Kidney (tissue), 14 donors: ENCODE results near the gene C11orf97. TPM values are rescaled to one million over a fixed set of nuclear protein-coding genes. Genes with fewer than 3 reads are reported as not detected.
"Not testable (repeated sequence)": the region's sequence is repeated elsewhere in the genome, so short reads cannot be mapped to it uniquely, and the experiment has no call there.

Experiments
- DNase-seq, 5 donors: peaks; one replicate each; pipeline ENCODE4 v3.0.0-alpha.2; 2013 to 2020
- FAIRE-seq: peaks from 2 replicates; lab custom pipeline; 2012; peaks lifted over from hg19 to GRCh38; lab: Jason Lieb, UNC
- H3K27ac ChIP-seq, 2 donors: one replicate each; pipeline ENCODE4 v1.7.0; 2013; ENCODE audit warnings: low read depth in 2 of 2, low read length in 2 of 2, inconsistent platforms in 1 of 2
- H3K27me3 ChIP-seq: one replicate; pipeline ENCODE4 v1.7.1; 2013; ENCODE audit warnings: low read length, inconsistent platforms; ENCODE audit not compliant: control insufficient read depth, insufficient read depth
- H3K36me3 ChIP-seq, 3 donors: one replicate each; pipeline versions ENCODE4 v1.7.0 to v1.7.1; 2013; ENCODE audit warnings: low read length in 3 of 3, control low read depth in 1 of 3, inconsistent platforms in 1 of 3; ENCODE audit not compliant: insufficient read depth in 3 of 3, control insufficient read depth in 2 of 3
- H3K4me1 ChIP-seq, 3 donors: one replicate each; pipeline versions ENCODE4 v1.7.0 to v1.7.1; 2013; ENCODE audit warnings: low read length in 3 of 3, inconsistent platforms in 1 of 3, low read depth in 1 of 3; ENCODE audit not compliant: control insufficient read depth in 2 of 3, insufficient read depth in 2 of 3
- H3K4me3 ChIP-seq, 3 donors: one replicate each; pipeline versions ENCODE4 v1.7.0 to v1.8.1; 2013; ENCODE audit warnings: low read length in 3 of 3, control low read depth in 1 of 3, inconsistent platforms in 1 of 3
- H3K9ac ChIP-seq, 3 donors: one replicate each; pipeline versions ENCODE4 v1.7.0 to v1.7.1; 2013; ENCODE audit warnings: low read length in 3 of 3, control low read depth in 1 of 3, inconsistent platforms in 1 of 3
- H3K9me3 ChIP-seq, 3 donors: one replicate each; pipeline versions ENCODE4 v1.7.0 to v1.7.1; 2013; ENCODE audit warnings: low read length in 3 of 3, control low read depth in 1 of 3, inconsistent platforms in 1 of 3; ENCODE audit not compliant: control insufficient read depth in 2 of 3, insufficient read depth in 1 of 3
- CTCF ChIP-seq: IDR thresholded peaks from 3 replicates; pipeline ENCODE4 v1.5.1; 2012; ENCODE audit warnings: mild to moderate bottlenecking, moderate library complexity, borderline replicate concordance; ENCODE audit not compliant: insufficient read depth; ENCODE audit errors: extremely low read depth
- intact Hi-C: fragments of 100-400 bp; cut with DNase I; formaldehyde crosslinking; loops from one replicate; pipeline ENCODE4 v1.11.1; 2022
- polyA plus RNA-seq: library from polyadenylated mRNA; stranded (reverse); fragments of 350-450 nt; fragmentation: Illumina TruSeq; extraction: RNeasy Lipid Tissue Mini Kit (QIAGEN cat#74804); gene quantifications from one replicate; pipeline ENCODE4 v1.2.3, GENCODE V29; 2014; ENCODE audit warnings: low read depth, low replicate concordance; ENCODE audit not compliant: insufficient read depth
- total RNA-seq: library from RNA; stranded (reverse); fragmentation: NEBNext Ultra II Directional; extraction: Animal tissue kit (Norgen Biotek cat#: 25700); gene quantifications from one replicate; pipeline ENCODE4 v1.2.1, GENCODE V29; 2021
- donor health status: control.
- donor health status: control.
- donor health status: control.
- donor health status: control.
- donor health status: control.
- donor health status: DM: yes; HTN: yes; CAD: no.
- donor health status: Normal renal cell carcinoma (clear cell type).

Gene C11orf97
- total and polyA plus RNA-seq, 2 donors from 2014 or later = 1.5 TPM; not detected in 1

GRCh38 chr11:94501522-94501921 is 10.7 kb upstream of the C11orf97 start:
- intact Hi-C loops = no loop called here
- Histone ChIP-seq H3K27ac (no peak overlapping the region), H3K27me3 (no peaks in the 10 kb centered on the region), H3K36me3 (peaks cover 4 to 19% (median 14%) of the 10 kb centered on the region in 3 donors), H3K9me3 (no peaks in the 10 kb centered on the region), H3K9ac (no peak overlapping the region), H3K4me3 (no peak overlapping the region), H3K4me1 (no peaks in the 10 kb centered on the region)
- TF ChIP-seq CTCF = no peak
- DNase-seq (no peak), FAIRE-seq (peak; percentile 67)

- H3K4me1 ChIP-seq = no peaks in the 10 kb centered on the region
- peak; percentile 95 for FAIRE-seq
- DNase-seq = peak in 2 of 5 donors; percentile 64 to 73
These were observed 7.5 kb upstream of the C11orf97 start for GRCh38 chr11:94504689-94505293.

GRCh38 chr11:94506513-94506912 is 5.7 kb upstream of the C11orf97 start:
- H3K4me3 ChIP-seq, FAIRE-seq, H3K27me3 ChIP-seq, H3K4me1 ChIP-seq, H3K36me3 ChIP-seq, intact Hi-C loops, DNase-seq, H3K9me3 ChIP-seq, H3K27ac ChIP-seq, H3K9ac ChIP-seq: not testable (repeated sequence)

More at GRCh38 chr11:94504689-94505293, 7.5 kb upstream of the C11orf97 start:
- Histone ChIP-seq H3K27me3 (no peaks in the 10 kb centered on the region), H3K4me3 (no peak overlapping the region), H3K27ac (no peak overlapping the region), H3K9me3 (no peaks in the 10 kb centered on the region), H3K36me3 (peaks cover 0 to 8% (median 2%) of the 10 kb centered on the region in 3 donors), H3K9ac (no peak overlapping the region)
- intact Hi-C loops = no loop called here
- TF ChIP-seq CTCF = peak; percentile 51

- no peaks in the 10 kb centered on the region for H3K9me3 ChIP-seq
- H3K4me1 ChIP-seq = peaks cover 0 to 3% (median 0%) of the 10 kb centered on the region in 3 donors
- FAIRE-seq = no peak
- no peaks in the 10 kb centered on the region for H3K36me3 ChIP-seq
- intact Hi-C loops = no loop called here
- no peak overlapping the region for H3K9ac ChIP-seq
- H3K27me3 ChIP-seq = no peaks in the 10 kb centered on the region
- no peak for DNase-seq
- H3K27ac ChIP-seq = no peak overlapping the region
- H3K4me3 ChIP-seq = no peak overlapping the region
- no peak for TF ChIP-seq CTCF
These were observed 4.8 kb upstream of the C11orf97 start for GRCh38 chr11:94507485-94507884.
